ENCODE results near the gene DIDO1.
A peak's percentile ranks its signal among the peaks of the same experiment; 100 is the strongest.
"Not testable (repeated sequence)": the region's sequence is repeated elsewhere in the genome, so short reads cannot be mapped to it uniquely, and the experiment has no call there.

Gene DIDO1

GRCh38 chr20:62876501-62876901 lies 49.8 kb downstream of the DIDO1 start:
- DNase-seq = no peak

GRCh38 chr20:62875419-62876361 lies 50.6 kb downstream of the DIDO1 start:
- DNase-seq = no peak

- no peak for DNase-seq
Observed at GRCh38 chr20:62874964-62875344, 51.4 kb downstream of the DIDO1 start.

- DNase-seq = peak in 1 of 2 experiments; percentile 20
Observed at GRCh38 chr20:62873681-62874031, 52.6 kb downstream of the DIDO1 start.

GRCh38 chr20:62873280-62873679 lies 53.0 kb downstream of the DIDO1 start:
- no peak for DNase-seq

DNA sequence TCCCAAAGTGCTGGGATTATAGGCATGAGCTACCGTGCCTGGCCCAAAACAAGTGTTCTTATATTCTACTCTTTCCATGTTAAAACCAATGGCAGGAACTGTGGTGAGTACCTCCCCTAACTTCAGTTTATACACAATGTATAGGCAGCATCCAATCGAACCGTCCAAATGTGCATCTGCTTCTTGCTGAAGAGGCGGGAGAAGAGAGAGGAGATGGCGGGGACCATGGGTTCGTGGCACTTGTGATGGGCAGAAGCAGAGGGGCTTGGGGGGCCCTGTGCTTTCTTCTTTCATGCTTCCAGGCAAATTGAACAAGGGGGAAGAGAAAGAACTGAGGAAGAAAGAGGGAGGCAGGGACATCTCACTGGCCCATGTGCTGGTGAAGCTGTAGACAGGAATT lies 53.4 kb downstream of the DIDO1 start:
- no peak for DNase-seq

- DNase-seq = no peak
Observed at GRCh38 chr20:62872184-62872847, 54.0 kb downstream of the DIDO1 start.

- no peak for DNase-seq
Observed at GRCh38 chr20:62864207-62864606, 62.1 kb downstream of the DIDO1 start.

DNA sequence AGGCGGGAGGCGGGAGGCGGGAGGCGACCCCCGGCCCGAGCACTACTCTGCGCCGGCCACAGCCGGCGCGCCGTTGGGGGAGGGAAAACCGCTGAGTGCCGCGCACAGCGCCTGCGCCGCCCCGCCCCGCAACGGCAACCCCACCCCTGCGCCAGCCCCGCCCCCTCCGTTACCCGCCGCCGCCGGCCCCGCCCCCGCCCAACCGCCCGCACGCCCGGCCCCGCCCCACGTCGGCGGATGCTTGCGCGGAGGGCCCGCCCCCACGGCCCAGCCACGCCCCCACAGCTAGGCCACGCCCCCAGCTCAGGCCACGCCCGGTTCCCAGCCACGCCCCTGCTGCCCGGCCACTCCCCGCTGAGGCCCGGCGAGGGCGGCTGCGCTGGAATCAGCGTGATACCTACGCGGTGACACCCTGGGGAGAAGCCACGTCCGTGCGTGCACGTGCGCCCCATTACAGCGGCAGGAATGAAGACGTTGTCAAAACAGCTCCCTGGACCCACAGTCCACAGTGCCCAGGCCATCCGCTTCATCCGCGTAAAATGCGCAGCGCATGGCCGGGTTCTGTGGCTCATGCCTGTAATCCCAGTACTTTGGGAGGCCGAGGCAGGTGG lies 64.5 kb downstream of the DIDO1 start, which contains the start of gene TCFL5:
Gene TCFL5 (minus strand): TSS at position 97 of the 611 bp plus-strand sequence. CDS start 152 bp downstream, outside the sequence.
- DNase-seq = peak; percentile 89 to 96

GRCh38 chr20:62860924-62861691 lies 65.2 kb downstream of the DIDO1 start:
- DNase-seq = peak; percentile 24 to 29

- DNase-seq = no peak
Observed at GRCh38 chr20:62860391-62860923, 65.8 kb downstream of the DIDO1 start.

GRCh38 chr20:62859721-62860120 lies 66.6 kb downstream of the DIDO1 start:
- no peak for DNase-seq

- no peak for DNase-seq
Observed at GRCh38 chr20:62858058-62858830, 68.1 kb downstream of the DIDO1 start.

- no peak for DNase-seq
Observed at GRCh38 chr20:62856931-62857619, 69.2 kb downstream of the DIDO1 start.

GRCh38 chr20:62855120-62855519 lies 71.2 kb downstream of the DIDO1 start:
- no peak for DNase-seq

DNA sequence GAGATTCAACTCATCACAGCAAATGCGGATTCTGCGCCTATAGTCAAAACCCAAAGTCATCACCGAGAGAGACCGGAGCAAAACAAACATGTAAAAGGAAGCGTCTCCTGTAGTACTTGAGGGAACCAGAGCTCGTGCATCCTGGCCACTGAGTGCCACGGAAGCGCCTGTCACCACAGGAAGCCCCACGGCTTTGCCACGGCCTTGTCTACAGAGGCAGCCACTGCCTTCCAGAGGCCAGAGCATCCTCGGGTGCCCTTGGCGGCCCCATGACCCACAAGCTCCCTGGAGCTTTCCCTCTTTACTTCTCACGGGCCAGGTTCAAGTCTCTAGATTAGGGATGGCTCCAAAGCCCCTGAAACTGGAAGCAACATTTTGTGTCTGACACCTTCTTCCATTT lies 72.2 kb downstream of the DIDO1 start:
- DNase-seq = no peak

- DNase-seq = not testable (repeated sequence)
Observed at GRCh38 chr20:62853304-62853703, 73.0 kb downstream of the DIDO1 start.

DNA sequence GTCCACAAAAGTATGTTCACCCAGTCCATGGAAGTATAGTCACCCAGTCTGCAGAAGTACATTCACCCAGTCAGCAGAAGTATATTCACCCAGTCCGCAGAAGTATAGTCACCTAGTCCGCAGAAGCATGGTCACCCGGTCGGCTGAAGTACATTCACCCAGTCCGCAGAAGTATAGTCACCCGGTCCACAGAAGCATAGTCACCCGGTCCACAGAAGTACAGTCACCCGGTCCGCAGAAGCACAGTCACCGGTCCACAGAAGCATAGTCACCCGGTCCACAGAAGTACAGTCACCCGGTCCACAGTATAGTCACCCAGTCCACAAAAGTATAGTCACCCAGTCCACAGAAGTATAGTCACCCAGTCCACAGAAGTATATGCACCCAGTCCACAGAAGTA lies 73.5 kb downstream of the DIDO1 start:
- no peak for DNase-seq

- no peak for DNase-seq
Observed at GRCh38 chr20:62852196-62852595, 74.1 kb downstream of the DIDO1 start.

GRCh38 chr20:62850333-62850974 lies 75.9 kb downstream of the DIDO1 start:
- no peak for DNase-seq

DNA sequence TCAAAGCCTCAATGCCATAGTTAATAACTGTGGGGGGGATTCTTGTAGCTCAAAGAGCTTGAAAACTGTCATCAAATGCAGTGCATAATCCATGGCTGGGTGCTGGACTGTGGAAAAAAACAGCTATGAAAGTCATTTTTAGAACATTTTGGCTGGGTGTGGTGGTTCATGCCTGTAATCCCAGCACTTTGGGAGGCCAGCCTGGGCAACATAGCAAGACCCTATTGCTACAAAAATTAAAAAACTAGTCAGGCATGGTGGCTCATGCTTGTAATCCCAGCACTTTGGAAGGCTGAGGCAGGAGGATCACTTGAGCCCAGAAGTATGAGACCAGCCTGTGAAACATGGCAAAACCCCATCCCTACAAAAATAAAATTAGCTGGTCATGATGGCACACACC lies 76.9 kb downstream of the DIDO1 start:
- DNase-seq = no peak
